GM12878 (cell line): ENCODE results near the gene AGAP4.
"Not testable (repeated sequence)": the region's sequence is repeated elsewhere in the genome, so short reads cannot be mapped to it uniquely, and the experiment has no call there.

Source experiments
- PBX3 ChIP-seq: IDR thresholded peaks from 2 replicates; pipeline ENCODE4 v1.6.1; 2011; ENCODE audit warnings: mild to moderate bottlenecking, low read depth, low read length, moderate library complexity; ENCODE audit not compliant: insufficient replicate concordance
- RFX5 ChIP-seq: IDR thresholded peaks from 2 replicates; pipeline ENCODE4 v1.6.1; 2011; ENCODE audit warnings: low read depth, low read length, improper control_type of control experiment

GRCh38 chr10:45812959-45813358, 34.3 kb downstream of the AGAP4 start:
- not testable (repeated sequence) for TF ChIP-seq RFX5, PBX3
